Medulla oblongata (tissue), 1 donor: ENCODE data around the gene RNPEPL1.

Experiments used
- DNase-seq: peaks from one replicate; pipeline ENCODE4 v3.0.0-alpha.2; 2015; ENCODE audit errors: extremely low spot score

The RNPEPL1 gene

DNA sequence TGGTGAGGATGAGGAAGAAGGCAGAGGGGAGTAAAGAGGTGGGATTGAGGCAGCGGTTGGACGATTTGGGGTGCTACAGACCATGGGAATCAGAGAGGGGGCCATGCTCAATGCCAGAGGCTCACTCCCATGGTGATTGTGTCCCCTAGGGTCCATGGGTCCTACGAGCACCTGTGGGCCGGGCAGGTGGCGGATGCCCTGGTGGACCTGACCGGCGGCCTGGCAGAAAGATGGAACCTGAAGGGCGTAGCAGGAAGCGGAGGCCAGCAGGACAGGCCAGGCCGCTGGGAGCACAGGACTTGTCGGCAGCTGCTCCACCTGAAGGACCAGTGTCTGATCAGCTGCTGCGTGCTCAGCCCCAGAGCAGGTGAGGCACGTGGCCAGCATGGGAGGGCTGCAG lies 23.5 kb downstream of the RNPEPL1 start:
- no peak for DNase-seq

DNA sequence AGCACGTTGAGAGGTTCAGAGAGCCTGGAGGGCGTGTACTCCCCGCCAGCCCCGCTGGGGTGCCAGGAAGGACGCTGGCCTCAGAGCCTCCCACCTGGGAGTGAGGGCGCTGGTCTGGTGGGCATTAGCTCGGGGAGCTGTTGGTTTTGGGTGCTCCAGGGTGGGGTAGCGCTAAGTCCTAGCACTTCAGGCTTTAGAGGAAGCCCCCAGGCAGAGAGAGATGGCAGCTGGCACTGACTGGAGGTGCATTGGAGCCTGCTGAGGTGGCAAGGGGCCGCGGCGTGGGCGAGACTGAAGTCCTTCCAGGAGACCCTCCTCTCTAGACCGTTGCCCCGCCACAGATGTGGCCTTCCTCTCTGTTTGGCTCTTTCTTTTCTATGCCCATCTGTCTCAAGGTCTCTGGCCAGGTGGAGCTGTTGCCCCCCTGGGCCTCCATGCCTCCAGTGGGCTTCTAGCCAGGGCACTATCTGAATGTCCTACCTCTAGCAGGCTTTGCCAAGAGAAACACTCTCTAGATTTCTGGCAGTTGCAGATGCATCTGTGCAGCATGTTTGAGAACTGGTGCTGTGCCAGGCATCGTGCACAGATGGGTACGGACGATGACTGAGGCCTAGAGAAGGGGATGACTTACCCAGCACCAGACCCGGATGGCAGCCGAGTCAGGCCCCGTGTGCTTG lies 24.9 kb downstream of the RNPEPL1 start:
- DNase-seq: no peak

DNA sequence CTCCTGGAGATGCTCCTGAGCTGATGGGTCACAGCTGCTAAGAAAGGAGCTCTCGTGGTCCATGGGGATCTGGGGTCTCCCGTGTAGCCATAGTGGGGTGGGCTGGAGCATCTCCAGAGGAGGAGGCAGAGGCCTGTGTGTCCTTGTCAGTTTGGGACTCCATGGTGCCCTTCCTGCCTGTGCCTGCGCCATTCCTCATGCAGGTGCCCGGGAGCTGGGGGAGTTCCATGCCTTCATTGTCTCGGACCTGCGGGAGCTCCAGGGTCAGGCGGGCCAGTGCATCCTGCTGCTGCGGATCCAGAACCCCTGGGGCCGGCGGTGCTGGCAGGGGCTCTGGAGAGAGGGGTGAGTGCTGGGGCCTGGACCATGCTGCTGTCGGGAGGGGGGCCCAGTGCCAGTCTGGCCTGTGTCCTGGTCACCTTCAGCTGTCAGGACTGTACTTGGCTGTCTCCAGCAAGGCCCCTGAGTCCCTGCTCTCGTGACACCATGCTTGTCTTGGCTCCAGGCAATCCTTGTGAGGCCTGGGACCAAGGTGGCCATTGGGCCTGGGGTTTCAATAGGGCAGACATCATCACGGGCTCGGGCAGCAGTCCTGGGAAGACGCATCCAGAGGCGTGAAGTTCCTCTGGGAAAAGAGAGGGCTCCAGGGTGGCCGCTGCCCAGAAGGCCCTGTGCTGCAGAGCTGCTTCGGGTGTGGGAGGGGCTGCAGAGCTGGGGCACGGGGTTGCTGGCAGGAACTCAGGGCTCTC lies 25.6 kb downstream of the RNPEPL1 start:
- no peak for DNase-seq

DNA sequence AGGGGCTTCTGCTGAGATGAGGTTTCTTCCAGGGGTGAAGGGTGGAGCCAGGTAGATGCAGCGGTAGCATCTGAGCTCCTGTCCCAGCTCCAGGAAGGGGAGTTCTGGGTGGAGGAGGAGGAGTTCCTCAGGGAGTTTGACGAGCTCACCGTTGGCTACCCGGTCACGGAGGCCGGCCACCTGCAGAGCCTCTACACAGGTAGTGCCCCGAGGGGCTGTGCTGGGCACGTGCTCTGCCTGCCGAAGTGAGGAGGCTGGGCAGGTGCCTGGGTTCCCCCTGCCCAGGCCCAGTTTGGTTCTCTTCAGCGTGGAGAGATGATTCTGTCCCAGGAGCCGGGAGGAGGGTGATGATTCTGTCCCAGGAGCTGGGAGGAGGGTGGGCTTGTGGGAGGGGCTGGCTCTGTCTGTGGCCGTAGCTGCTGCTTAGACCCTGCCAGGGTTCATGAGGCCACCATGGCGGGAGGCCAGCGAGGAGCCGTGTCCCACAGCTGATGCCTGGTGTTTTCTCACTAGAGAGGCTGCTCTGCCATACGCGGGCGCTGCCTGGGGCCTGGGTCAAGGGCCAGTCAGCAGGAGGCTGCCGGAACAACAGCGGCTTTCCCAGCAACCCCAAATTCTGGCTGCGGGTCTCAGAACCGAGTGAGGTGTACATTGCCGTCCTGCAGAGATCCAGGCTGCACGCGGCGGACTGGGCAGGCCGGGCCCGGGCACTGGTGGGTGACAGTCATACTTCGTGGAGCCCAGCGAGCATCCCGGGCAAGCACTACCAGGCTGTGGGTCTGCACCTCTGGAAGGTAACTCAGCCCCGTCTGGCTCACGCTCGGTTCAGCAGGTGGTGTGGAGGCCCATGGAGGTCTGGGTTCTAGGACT lies 26.5 kb downstream of the RNPEPL1 start:
- no peak for DNase-seq

DNA sequence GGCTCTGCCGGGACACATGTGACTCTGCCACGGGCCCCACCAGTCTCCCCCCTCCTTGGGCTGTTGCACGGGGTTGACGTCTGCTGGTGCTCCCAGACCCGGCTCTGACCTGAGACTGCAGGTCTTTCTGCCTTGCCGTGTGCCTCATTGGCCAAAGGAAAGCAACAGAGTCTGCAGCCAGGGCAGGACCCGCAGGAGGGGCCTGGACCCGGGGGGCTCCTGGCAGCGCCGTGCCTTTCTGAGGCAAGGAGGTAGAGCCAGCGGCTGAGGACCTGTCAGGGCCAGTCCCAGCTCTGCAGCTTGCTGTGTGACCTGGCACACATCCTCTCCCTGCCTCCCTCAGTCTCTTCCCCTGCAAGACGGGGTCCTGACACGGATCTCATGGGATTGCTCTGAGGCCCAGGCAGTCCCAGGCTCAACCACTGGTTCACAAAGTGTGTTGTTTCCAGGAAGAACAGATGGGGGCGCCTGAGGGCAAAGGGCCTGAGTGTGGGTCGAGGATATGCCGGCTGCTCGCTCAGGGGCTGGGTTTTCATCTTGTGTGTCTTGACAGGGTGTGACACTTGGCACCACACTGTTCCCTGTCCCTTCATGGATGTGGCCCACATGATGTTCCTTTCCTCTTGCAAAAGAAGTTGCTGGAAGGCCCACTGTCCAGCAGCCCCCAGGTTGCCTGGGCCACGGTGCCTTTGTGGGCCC lies 27.2 kb downstream of the RNPEPL1 start:
- DNase-seq: no peak

DNA sequence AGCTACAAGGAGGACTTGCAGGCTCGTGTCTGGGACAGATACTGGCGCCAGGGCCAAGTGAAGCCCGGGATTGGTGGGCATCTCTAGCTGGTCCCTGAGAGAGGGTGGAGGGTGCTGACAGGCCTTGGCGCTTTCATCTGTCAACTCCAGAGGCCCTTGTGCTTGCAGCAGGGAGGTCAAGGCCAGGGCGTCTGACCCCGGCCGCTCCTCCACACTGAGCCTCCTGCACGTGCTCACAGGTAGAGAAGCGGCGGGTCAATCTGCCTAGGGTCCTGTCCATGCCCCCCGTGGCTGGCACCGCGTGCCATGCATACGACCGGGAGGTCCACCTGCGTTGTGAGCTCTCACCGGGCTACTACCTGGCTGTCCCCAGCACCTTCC lies 27.8 kb downstream of the RNPEPL1 start:
- no peak for DNase-seq

DNA sequence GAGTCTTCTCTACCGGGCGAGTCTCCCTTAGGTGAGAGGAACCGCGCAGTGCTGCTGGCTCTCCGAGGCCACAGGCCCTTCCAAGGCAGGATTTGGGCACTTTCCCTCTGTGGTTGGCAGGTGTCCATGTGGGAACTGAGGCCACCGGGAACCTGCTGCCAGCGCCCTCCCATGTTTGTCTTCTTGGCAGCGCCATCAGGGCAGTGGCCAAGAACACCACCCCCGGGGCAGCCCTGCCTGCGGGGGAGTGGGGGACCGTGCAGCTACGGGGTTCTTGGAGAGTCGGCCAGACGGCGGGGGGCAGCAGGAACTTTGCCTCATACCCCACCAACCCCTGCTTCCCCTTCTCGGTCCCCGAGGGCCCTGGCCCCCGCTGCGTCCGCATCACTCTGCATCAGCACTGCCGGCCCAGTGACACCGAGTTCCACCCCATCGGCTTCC lies 28.2 kb downstream of the RNPEPL1 start:
- DNase-seq: peak; percentile 84

DNA sequence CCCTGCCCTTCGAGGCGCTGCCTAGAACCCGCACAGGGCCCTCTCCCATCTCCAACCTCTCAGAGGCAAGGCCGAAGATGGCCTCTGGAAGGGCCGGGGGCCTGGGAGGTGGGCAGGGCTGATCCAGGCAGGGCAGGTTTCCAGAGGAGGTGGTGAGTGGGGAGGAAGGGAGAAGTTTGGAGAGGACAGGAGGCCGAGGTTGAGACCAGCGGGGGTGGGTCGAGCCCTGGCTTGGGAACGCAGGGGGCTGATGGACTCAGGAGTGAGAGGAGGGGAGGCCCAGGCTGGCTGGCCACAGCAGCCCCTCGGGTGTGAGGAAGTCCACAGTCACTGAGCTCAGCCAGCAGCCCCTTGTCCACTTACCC lies 28.8 kb downstream of the RNPEPL1 start:
- DNase-seq: no peak

DNA sequence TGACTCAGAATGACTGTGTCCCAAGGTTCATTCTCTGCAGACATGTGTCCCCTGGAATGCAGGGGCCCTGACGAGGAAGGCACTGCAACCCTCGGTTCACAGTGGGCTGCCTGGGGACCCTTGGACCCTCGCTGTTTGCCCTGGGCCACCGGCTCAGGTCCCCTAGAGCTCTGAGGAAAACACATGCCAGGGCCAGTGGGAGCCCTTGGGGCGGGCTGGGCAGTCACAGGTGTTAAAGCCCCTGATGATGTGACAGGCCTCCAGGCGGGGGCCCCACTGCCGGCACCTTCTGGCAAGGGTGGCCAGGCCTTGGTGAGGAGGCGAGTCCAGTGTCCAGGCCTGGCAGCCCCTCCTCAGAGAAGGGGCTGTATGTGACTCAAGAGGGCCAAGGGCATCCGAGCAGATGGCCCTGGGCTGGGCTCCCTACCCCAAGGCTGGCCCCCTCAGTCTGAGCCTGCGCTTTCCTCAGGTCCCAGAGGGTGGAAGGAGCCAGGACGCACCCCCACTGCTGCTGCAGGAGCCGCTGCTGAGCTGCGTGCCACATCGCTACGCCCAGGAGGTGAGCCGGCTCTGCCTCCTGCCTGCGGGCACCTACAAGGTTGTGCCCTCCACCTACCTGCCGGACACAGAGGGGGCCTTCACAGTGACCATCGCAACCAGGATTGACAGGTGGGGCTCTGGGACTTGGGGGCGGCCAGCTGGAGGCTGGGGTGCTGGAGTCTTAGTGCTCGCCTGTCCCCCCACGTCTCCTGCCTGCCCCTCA lies 29.3 kb downstream of the RNPEPL1 start:
- no peak for DNase-seq

DNA sequence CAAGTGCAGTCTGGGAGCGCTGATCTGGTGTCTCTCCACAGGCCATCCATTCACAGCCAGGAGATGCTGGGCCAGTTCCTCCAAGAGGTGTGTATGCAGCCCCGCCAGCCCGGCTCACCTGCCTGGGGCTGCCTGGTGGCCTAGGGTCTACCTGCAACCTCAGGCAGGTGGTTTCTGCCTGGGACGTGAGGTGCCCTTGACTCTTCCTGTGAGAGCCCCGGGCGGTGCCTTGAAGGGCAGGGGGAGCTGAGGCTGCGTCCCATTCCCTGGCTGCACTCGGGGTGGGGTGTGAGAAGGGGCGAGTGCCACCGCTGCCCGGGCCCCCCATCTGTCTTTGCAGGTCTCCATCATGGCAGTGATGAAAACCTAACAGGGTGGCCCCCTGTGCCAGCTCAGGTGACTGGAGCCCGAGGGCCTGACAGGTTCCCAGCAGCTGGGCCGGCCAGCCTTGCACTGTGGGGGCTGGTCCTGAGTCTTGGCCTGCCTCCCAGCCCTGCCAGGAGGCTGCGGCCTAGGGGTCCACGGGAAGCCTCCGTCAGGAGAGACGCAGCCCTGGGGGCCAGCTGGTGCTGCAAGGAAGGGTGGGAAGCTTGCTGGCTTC lies 30.1 kb downstream of the RNPEPL1 start:
- no peak for DNase-seq

DNA sequence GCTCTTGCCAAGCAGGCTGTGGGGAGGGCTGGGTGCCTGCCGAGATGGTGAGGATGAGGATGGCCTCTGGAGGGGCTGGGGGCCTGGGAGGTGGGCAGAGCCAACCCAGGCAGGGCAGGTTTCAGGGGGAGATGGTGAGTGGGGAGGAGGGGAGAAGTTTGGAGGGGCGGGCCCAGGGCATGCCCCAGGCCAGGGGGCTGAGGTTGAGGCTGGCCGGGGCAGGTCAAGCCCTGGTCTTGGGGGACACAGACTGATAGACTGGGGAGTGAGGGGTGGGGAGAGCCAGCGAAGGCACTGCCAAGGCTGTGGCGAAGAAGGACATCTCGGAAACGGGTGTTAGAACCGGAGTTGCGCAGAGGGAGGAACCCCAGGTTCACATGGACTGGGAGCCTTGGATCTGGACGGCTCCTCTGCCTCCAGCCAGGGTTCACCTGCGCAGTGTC lies 30.9 kb downstream of the RNPEPL1 start:
- DNase-seq: no peak

DNA sequence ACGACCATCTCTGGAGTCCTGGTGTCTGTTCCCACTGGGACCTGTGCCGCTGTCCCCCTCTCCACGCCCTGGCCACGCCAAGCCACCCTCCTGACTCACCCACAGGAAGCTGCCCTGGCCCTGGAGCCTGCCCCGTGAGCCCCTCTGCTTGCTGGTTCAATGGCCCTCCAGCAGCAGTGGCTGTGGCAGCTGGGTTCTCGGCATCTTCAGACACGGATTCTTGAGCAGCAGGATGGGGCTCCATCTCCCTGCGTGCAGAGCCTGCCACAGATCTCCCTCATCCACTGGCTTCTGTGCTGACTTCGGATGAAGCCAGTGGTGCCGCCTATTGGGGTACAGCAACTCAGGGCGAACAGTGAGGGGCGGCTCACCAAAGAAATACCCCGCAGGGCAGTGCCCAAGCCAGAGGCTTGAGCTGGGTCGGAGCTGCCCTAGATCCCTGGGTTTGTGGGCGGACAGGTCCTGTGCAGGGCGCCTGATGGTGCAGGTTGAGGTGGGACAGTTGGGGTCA lies 32.2 kb downstream of the RNPEPL1 start:
- DNase-seq: no peak

DNA sequence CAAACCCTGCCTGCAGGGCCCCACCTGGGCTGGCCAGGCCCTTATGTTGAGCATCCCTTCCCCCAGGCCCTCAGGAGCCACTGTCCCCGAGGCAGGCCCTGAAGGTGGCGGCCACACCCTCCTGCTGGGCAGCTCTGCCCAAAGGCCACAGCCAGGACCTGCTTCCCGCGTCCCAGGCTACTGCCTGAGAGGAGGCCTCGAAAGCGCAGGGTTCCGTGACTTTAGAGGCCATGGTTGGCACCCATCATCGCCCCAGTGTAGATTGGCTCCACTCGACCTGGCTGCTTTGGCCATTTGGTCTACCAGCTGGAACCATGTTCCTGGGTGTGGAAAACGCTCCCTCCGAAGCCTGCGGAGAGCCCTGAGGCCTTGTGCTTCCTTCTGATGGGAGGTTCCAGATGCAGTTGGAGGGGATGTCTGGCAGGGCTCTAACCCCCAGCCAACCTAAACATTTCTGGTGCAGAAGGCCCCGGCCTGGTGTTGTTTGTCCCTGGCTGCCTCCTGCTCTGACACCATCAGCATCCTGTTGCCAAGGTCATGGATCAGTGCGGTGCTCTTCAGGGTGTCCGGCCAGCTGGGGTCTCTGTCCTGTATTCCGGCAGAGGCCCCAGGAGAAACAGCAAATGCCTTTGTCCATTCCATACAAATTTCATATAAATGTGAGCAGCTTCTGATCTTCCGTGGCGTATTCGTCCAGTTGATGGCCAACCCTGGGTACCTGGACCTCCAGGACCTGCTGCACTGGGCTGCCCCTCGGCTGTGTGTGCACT lies 33.0 kb downstream of the RNPEPL1 start:
- DNase-seq: no peak

DNA sequence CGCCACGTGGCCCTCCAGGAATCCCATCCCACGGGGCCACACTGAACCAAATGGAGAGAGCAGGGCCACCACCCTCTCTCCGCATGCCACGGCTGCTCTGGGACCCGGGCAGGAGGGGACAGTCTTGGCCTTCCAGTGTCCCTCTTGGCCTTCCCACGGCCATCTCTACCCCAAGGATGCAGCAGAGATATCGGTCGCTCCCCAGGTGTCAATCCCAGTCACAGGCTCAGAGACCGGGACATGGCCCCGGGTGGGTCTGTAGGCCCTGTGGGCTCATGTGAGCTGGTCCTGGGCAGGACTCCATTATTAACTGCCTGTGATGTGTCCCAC lies 33.5 kb downstream of the RNPEPL1 start:
- DNase-seq: no peak

DNA sequence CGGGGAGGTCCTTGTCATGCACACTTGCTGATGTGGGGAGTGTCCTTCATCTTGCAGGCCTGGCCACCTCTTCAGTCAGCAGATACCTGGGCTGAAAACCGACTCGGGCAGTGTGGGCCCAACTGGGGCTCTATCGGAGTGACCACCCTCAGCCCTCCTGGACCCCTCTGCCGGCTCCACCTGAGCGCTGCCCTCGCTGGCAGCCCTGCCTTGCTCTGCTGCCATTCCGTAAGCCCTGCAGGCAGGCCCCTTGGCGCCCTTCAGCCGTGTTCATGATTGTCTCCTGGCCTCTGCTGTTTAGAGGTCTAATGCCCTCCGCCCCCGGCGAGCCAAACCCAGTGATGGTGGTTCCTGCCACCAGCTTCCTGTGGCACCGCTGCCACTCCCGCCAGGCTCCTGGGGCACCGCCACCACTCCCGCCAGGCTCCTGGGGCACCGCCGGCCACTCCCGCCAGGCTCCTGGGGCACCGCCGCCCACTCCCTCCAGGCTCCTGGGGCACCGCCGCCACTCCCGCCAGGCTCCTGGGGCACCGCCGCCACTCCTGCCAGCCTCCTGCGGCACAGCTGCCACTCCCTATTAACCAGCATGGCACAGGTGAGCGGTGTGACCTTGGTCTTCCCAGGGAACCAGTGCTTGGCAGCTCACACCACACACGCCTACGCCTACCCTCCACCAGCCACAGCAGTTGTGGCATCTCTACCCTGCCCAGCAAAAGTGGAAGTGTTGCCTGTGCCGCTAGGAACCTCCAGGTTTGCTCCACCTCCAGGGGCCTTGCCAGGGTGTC lies 34.2 kb downstream of the RNPEPL1 start:
- DNase-seq: no peak

DNA sequence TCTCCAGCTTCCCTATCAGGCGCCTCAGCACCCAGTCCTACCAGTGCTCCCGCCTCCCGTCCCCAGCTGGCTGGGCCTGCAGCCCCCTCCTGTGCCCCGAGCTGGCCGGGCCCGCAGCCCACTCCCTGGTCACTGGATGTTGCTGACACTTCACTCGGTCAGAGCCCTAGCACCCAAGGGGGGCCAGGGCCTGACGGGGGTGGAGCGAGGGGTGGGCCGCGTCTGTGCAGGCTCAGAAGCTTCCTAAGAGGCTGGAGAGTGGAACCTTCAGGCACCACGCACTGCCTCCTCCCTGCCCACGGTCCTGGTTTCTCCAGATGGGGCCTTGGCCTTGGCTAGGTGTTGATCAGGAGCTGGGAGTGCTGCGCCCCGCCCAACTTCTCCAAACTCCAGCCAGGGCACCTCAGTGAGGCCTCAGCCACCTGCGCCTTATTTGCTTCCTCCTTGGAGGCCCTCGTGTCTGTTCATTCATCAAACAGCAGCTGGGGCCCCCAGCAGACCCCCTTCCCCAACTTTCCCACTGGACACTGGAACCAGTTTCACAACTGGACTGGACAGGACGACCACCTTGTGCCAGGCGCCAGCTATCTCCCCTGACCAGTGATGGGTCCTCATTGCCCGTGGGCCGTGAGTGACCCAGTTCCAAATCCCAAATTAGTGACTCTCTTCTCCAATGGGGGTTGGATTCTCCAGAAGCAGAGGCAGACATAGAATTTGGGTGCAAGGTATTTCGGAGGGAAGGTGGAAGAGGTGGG lies 35.0 kb downstream of the RNPEPL1 start:
- no peak for DNase-seq

DNA sequence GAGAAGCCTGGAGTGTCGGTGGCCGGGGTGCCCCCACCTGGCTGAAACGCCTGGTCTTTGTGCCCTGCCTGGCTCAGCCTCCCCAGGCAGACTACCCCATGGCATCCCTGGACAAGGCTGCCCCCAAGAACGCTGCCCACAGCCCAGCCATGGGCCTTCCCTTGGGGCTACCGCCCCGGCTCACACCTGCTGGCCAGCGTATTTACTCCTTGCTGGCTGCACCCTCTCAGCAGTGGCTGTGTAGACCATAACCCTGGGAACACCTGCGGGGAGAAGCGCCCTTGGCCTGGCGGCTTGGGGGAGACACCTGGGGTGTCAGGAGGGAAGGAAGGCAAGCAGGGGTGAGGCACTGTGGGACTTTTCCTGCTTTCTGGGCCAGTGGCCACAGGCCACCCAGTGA lies 35.6 kb downstream of the RNPEPL1 start:
- no peak for DNase-seq

DNA sequence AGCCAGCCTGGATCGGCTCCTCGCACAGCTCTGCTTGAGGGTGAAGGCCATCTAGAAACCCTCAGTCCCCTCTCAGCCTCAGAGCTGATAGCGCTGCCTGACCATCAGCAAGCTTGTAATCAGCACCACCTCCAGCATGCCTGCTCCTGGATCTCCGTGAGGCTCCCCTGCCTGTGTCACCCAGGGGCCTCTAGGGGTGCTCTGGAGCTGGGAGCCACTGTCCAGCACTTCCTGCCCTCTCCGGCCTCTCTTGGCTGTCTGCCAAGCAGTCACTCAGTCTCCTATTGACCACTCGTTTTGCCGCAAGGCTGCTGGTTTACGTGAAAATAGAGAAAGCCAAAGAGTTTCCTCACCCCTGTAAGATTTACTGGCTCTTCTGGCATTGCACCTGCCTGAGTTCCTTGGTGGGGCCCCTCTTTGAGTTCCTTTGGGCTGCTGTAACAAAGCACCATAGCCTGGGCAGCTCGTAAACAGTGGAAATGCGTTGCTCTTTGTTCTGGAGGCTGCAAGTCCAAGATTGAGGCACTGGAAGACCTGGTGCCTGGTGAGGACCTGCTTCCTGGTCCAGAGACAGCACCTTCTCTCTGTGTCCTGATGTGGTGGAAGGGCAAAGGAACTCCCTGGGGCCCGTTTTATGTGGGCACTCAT lies 36.1 kb downstream of the RNPEPL1 start:
- peak; percentile 96 for DNase-seq
